MV-4-11 (cell line): ENCODE data around the gene ORMDL2.

Experiments used
- DNase-seq: peaks from one replicate; lab custom pipeline; 2025; lab: John Stamatoyannopoulos, UW

ORMDL2 gene, protein sequence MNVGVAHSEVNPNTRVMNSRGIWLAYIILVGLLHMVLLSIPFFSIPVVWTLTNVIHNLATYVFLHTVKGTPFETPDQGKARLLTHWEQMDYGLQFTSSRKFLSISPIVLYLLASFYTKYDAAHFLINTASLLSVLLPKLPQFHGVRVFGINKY

DNA sequence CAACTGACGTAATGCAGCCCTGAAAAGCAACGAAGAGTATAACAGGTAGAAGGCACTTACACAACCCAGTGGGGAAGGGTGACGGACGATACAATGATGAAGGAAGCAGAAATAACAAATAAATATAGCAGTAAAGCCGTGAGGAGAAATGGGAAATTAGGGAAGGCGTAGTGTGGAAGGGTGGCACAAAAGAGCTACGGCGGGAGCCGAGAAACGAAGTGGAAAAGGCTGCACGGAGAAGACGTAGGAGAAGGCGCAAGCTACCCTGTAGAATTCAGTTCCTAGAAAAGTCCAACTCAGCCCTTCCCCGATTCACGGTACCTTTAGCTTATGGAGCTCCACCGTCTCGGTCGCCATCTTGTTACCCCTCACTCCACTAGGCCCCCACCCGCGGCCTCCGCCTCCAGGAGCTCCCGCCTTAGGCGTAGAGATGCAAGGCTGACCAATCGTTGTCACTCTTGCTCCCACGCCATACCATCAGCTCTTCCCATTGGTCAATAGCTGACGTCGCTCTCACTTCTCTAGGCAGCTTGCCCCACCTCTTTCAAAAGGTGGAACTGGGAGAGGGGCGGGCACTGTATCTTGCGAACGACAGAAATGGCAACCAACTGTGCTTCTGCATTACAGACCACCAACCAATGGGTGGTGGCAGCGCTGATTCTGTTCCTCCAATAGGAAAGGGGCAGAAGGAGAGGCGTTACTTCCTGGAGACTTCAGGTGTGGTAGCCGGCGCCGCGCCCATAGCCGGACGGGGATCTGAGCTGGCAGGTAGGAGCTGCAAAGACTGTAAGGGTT, at the start of gene ORMDL2, which contains the start of gene SARNP:
ORMDL2 (plus strand) TSS at position 697 of the 795 bp plus-strand sequence. CDS start 959 bp downstream, outside the sequence.
SARNP (minus strand) TSS at position 380 of the 795 bp plus-strand sequence; CDS start at position 357, 23 bp downstream.
- peak; percentile 100 for DNase-seq

- no peak for DNase-seq
Measured at GRCh38 chr12:55771736-55772135, 46.1 kb upstream of the ORMDL2 start.

DNA sequence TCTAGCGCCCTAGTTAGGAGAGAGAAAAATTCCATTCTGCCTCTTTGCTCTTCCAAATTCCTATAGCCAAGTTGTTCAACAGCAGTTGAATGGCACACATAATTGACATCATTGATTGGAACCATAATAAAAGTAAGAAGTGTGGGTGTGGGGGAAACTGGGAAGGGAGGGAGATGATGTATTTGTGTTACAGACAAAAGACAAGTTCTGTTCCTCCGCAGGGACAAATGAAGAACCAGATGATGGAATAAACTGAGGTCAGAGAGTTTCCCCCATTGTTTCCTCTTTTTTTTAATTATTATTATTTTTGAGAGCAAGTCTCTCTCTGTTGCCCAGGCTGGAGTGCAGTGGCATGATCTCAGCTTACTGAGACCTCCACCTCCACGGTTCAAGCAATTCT, 40.0 kb upstream of the ORMDL2 start:
- no peak for DNase-seq

DNA sequence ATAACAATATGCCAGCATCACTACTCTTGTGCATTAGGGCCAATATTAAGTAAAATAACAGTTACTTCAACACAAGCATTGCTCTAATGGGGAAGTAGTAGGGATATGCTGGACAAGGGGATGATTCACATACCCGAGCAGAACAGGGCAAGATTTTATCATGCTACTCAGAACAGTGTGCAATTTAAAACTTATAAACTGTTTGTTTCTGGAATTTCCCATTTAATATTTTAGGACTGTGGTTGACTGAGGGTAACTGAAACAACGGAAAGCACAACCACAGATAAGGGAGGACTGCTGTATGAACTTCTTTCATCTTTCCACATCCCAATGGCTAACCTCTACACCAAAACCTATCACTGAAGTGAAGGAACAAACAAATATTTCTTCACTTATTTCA, 37.2 kb upstream of the ORMDL2 start:
- peak; percentile 52 for DNase-seq

DNA sequence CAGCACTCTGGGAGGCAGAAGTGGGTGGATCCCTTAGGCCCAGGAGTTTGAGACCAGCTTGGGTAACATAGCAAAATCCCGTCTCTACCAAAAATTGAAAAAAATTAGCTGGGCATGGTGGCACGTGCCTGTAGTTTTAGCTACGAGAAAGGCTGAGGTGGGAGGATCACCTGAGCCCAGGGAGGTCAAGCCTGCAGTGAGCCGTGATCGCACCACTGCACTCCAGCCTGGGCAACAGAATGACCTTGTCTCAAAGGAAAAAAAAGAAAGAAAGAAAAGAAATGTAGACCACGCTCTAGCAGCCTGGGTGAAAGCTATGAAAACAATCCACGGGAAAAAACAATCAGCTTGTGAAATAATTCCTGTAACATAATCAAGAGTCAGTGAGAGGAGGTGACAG, 29.3 kb upstream of the ORMDL2 start:
- no peak for DNase-seq

- DNase-seq: no peak
Measured at GRCh38 chr12:55789171-55789570, 28.7 kb upstream of the ORMDL2 start.

DNA sequence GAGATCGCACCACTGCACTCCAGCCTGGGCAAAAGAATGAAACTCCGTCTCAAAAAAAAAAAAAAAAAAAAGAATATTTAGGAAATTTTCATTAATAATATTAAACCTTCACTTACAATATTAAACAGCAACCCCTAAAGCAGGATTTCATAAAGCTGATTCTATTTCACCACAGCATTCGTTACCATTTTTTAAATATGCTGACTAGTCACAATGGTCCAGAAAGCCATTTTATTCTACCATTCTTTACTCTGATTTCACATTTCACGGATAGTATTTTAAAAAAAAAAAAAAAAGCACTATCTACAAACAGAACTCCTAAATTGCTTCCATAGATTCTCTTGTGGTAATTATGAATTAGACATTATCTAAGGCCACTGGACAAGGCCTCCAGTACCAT, 27.9 kb upstream of the ORMDL2 start:
- no peak for DNase-seq

GRCh38 chr12:55795950-55796349, 21.9 kb upstream of the ORMDL2 start:
- DNase-seq: no peak

DNA sequence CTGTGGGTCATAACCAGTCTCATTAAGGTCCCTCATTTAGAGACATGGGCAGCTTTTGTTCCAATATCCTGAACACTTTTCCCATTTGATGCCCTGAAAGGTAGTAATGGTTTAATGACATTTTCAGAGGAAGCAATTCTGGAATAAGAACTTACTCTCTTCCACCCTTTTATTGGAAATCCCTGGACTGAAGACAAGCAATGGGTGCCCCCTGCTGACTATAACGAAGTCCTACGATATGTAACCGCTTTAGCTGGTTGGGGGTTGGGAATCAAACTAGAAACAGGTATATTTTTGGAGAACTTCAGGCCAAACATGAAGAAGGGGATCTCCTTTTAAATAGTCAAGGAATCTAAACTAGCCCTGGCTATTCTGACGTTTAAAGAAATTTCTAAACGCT, 20.8 kb upstream of the ORMDL2 start:
- peak; percentile 37 for DNase-seq

DNA sequence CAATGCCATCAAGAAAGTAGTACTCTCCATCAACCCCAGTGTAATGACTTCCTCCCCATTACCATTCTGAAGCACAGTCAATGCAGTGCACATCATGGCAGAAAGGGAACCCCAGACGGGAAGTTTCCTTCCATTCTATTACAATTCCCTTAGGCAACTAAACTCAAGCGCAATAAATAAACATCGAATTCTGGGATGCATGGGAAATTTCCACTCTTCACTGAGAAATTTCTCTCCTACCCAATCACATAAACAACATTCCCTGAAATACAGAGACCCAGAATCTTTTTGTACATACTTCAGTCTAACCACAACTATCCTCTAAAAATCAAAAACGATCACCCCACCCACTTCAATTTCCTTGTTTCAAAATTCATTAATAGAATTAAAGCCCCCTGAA, 20.3 kb upstream of the ORMDL2 start:
- DNase-seq: no peak

- DNase-seq: no peak
Measured at GRCh38 chr12:55806982-55807381, 10.9 kb upstream of the ORMDL2 start.

DNA sequence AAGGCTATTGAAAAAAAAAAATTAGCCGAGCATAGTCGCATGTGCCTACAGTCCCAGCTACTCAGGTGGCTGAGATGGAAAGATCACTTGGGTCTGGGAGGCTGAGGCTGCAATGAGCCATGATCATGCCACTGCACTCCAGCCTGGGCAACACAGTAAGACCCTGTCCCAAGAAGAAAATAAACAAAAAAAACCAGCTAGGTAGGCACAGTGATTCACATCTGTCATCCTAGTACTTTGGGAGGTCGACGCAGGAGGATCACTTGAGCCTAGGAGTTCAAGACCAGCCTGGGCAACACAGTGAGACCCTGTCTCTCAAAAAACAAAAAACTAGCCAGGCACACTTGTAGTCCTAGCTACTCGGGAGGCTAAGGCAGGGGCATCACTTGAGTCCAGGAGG, 8.6 kb upstream of the ORMDL2 start:
- no peak for DNase-seq

GRCh38 chr12:55812088-55812487, 5.8 kb upstream of the ORMDL2 start:
- DNase-seq: no peak

DNA sequence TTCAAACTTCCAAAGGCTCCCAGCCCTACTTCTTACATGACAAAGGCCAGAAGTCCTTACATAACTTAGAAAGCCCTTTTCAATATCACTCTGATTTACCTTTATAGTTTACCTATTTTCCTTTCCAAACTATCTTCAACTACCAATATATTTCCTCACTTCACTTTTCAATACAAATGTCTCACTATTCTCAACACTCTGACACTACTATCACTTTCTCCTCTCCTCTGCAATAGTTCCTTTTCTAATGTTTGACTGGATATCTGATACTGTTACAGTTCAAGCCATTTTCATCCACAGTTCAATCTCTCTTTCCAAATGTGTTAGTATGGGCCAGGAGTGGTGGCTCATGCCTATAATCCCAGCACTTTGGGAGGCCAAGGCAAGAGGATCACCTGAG, 3.6 kb upstream of the ORMDL2 start:
- no peak for DNase-seq

- no peak for DNase-seq
Measured at GRCh38 chr12:55815473-55815872, 2.4 kb upstream of the ORMDL2 start.

DNA sequence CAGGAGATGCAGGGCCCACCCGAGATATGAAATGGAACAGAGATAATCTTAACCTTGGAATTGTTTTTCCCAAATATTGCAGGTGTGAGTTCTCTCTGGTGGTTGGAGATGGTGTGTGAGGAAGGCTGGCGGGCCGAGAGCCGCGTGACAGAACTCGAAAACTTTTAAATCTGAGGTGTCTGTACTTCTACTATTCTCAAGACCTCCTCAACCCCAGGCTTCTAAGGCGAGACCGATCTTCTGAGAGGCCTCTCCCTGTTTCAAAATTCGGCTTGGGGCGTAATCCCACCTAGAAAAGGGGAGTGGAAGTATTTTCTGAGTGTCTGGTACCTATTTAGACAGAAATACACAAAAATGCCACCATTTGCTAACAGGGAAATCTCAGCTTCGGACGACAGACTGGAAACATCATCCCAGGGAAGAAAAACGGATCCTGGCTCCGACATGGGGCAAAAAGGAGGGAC, 928 bp upstream of the ORMDL2 start:
- DNase-seq: no peak

DNA sequence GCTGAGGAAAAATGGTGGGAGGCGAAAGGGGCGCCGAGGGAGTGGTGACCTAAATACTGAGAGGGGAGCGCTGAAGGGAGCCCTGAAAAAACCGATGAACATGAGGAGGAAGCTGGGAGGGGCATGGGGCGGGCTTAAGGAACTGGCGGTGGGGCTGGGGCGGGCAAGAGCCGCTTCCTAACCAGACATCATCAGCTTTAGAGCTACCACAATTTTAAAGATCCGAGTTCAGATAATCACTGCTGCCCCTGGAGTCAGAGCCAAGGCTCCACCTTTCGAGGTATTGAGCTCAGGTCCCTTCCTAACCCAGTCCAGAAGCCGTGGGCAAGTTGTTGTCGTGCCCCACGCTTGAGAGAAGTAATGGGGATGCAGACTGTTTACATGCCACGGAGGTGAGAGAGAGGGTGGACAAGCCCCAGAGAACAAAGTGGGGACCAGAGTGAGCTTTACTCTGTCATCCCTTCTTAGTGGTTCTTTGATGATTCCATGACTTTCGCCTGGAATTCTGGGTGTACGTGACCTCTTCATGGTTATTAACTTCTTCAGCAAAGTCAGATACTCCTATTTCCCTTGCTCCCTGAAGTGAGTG, 393 bp downstream of the ORMDL2 start:
- no peak for DNase-seq

DNA sequence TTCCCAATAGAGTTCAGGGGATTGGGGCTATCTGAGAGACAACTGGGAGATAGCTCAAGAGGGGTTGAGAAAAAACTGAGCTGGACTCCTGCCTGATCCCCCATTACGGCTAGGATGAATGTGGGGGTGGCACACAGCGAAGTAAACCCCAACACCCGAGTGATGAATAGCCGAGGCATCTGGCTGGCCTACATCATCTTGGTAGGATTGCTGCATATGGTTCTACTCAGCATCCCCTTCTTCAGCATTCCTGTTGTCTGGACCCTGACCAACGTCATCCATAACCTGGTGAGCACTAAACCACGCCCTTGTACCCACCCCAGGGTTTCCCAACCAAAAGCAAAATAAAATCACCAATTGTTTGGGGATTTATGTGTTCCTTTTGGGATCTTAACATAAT, 1.0 kb downstream of the ORMDL2 start:
- no peak for DNase-seq

DNA sequence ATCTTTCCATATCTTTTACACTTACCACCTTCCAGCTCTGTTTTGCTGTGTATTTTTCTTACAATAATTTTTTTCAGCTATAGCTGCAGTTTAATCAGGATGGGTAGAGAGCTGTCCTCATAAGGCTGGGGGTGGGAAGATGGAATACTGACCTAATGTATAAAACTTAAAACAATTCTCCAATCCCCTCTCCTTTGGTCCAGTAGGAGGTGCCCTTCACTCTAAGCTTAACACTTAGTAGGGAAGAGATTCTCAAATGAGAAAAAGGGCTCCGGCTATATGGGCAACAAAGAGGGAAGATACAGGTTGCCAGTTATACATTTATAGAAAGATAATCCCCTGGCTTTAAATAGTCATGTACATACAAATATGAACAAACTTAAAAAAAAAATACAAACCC, 2.8 kb downstream of the ORMDL2 start:
- peak; percentile 24 for DNase-seq

GRCh38 chr12:55822228-55822627, 4.4 kb downstream of the ORMDL2 start:
- no peak for DNase-seq

DNA sequence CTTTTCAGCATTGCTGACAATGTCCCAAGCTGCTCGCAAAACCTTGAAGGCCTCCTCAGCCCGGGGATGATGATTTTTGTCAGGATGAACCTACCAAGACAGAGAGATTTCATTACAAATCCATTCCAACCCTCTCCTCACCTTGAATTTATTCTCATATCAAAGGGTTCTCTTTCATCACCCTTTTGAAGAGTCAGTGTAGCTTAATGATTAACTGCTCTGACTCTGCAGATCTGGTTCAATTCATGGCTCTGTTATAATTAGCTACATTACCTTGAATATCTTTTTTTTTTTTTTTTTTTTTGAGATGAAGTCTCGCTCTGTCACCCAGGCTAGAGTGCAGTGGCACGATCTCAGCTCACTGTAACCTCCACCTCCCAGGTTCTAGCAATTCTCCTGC, 5.6 kb downstream of the ORMDL2 start:
- DNase-seq: no peak

GRCh38 chr12:55824726-55825125, 6.9 kb downstream of the ORMDL2 start:
- no peak for DNase-seq

DNA sequence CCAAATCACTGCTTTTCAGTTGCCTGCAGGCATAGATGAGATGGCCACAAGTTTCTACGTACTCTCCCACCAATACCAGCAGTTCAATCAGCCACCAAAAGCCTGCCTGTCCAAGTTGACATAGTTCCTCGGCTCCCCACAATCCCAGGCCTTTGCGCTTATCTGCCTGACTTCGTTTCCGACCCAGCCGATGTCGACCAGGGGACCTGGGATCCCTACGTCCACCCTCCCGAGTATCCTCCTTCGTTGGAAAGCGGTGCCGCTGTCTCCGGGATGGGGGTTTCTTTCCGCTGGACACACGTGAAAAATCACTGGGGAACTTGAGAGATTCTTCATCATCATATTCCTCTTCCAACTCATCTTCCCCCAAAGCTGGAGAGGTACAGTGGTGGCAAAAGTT, 10.0 kb downstream of the ORMDL2 start:
- DNase-seq: no peak
